Measurements from ENCODE around the gene CERCAM. TPM values are rescaled to one million over a fixed set of nuclear protein-coding genes. Genes with fewer than 3 reads are reported as not detected.
"Not testable (repeated sequence)": the region's sequence is repeated elsewhere in the genome, so short reads cannot be mapped to it uniquely, and the experiment has no call there.

Gene CERCAM
- total RNA-seq, 1 donor from 2014 or later = not detected

DNA sequence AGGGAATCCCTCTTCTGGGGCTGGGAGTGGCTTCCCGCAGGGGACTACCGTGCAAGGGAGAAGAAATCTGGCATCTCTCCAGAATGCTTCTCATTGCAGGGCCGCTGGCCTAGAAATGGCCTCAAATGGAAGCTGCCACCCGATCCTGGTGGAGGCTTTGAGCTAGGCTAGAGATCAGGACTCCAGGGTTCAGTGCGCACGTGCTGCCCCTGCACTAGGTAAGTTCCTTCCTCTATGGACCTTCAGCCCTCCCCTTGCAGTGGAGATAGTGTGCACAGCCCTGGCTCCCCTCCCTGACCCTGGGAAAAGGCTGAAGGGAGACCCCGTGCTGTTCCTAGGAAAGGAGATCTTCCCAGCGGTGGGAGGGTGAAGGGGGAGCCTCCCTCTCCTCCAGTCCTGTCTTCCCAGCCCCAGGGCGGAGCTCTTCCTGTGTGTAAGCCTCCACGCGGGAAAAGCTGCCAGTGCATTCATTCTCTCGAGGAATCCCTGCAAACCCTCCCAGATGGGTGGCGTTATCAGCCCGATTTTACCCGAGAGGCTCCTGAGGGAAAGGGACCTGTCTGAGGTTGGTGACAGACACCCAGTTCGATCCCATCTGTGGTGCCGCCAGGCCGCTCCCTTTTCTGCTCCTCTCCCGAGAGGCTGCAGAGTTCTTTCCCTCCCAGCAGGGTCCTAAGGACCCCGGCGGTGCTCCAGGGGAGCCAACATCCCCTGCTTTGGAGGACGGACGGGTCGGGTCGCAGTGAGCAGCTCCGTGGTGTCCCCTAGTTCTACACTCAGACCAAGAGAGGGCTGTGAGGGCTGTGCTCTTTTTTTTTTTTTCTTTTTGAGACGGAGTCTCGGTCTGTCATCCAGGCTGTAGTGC lies 1.4 kb upstream of the CERCAM start:
- Histone ChIP-seq H3K4me2 (no peak overlapping the region), H4K20me1 (ENCODE audit: low read depth) (peaks cover 15% of the 10 kb centered on the region), H3K4me1 (no peaks in the 10 kb centered on the region), H3K79me2 (ENCODE audit: low read depth) (no peaks in the 10 kb centered on the region), H3K36me3 (no peaks in the 10 kb centered on the region), H3F3A (ENCODE audit: low read depth) (peaks cover 6% of the 10 kb centered on the region), H3K4me3 (no peak overlapping the region), H3K9ac (no peak overlapping the region), H3K27me3 (peaks cover 100% of the 10 kb centered on the region), H2AFZ (replicated peaks) (no peak overlapping the region), H3K9me3 (ENCODE audit: low read depth) (no peaks in the 10 kb centered on the region), H3K27ac (no peak overlapping the region)
- Mint-ChIP-seq H3K36me3 (no peaks in the 10 kb centered on the region), H3K27ac (no peak overlapping the region), H3K9me3 (no peaks in the 10 kb centered on the region), H3K27me3 (ENCODE audit: insufficient read depth, low read depth) (peaks cover 31% of the 10 kb centered on the region), H3K4me3 (peak overlapping the region; percentile 87), H3K4me1 (peaks cover 32% of the 10 kb centered on the region)
- peak; percentile 22 for DNase-seq (ENCODE audit: low spot score)
- no peak for TF ChIP-seq EZH2 (IDR thresholded peaks at IDR 0.05)
- no peak for TF ChIP-seq EZH2phosphoT487 (IDR thresholded peaks at IDR 0.05)
- TF ChIP-seq, protein P1, sequence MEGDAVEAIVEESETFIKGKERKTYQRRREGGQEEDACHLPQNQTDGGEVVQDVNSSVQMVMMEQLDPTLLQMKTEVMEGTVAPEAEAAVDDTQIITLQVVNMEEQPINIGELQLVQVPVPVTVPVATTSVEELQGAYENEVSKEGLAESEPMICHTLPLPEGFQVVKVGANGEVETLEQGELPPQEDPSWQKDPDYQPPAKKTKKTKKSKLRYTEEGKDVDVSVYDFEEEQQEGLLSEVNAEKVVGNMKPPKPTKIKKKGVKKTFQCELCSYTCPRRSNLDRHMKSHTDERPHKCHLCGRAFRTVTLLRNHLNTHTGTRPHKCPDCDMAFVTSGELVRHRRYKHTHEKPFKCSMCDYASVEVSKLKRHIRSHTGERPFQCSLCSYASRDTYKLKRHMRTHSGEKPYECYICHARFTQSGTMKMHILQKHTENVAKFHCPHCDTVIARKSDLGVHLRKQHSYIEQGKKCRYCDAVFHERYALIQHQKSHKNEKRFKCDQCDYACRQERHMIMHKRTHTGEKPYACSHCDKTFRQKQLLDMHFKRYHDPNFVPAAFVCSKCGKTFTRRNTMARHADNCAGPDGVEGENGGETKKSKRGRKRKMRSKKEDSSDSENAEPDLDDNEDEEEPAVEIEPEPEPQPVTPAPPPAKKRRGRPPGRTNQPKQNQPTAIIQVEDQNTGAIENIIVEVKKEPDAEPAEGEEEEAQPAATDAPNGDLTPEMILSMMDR (IDR thresholded peaks at IDR 0.05) = no peak

DNA sequence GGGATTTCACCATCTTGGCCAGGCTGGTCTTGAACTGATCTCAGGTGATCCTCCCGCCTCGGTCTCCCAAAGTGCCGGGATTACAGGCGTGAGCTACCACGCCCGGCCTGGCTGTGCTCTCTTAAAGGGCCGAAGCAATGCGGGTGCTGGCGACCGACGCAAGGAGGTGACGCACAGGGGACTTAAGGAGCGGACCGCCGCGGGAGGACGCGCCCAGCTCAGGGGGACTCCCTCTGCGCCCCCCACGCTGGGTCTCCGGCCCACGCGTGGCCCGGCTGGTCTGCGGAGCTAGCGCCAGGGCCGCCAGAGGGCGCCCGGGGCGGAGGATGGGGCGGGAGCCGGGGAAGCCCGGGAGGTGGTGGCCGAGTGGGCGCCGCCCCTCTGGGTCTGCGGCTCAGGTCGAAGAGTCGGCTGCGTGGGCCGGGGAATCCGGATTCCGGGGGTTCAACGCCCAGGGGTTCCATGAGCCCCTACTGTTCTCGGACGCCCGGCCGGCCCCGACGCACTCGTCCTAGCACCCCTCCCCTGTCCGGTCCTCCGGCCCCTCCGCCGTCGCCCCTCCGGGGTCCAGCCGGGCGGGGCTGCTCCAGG lies 502 bp upstream of the CERCAM start:
- Histone ChIP-seq H3K4me2 (peak overlapping the region; percentile 97), H4K20me1 (ENCODE audit: low read depth) (peaks cover 15% of the 10 kb centered on the region), H3K9ac (no peak overlapping the region), H3K36me3 (no peaks in the 10 kb centered on the region), H3K4me1 (no peaks in the 10 kb centered on the region), H2AFZ (replicated peaks) (peak overlapping the region; percentile 100), H3K27ac (no peak overlapping the region), H3K9me3 (ENCODE audit: low read depth) (no peaks in the 10 kb centered on the region), H3F3A (ENCODE audit: low read depth) (peaks cover 6% of the 10 kb centered on the region), H3K27me3 (peaks cover 95% of the 10 kb centered on the region), H3K79me2 (ENCODE audit: low read depth) (no peaks in the 10 kb centered on the region), H3K4me3 (peak overlapping the region; percentile 93)
- H3K36me3 Mint-ChIP-seq = no peaks in the 10 kb centered on the region
- H3K4me3 Mint-ChIP-seq = peak overlapping the region; percentile 87
- H3K4me1 Mint-ChIP-seq = peaks cover 27% of the 10 kb centered on the region
- H3K27ac Mint-ChIP-seq = no peak overlapping the region
- no peaks in the 10 kb centered on the region for H3K9me3 Mint-ChIP-seq
- TF ChIP-seq, protein P1 (IDR thresholded peaks at IDR 0.05) = peak; percentile 83
- TF ChIP-seq EZH2phosphoT487 (IDR thresholded peaks at IDR 0.05) (peak; percentile 74), EZH2 (IDR thresholded peaks at IDR 0.05) (peak; percentile 85)
- DNase-seq (ENCODE audit: low spot score) = peak; percentile 80
- H3K27me3 Mint-ChIP-seq (ENCODE audit: insufficient read depth, low read depth) = peaks cover 25% of the 10 kb centered on the region

DNA sequence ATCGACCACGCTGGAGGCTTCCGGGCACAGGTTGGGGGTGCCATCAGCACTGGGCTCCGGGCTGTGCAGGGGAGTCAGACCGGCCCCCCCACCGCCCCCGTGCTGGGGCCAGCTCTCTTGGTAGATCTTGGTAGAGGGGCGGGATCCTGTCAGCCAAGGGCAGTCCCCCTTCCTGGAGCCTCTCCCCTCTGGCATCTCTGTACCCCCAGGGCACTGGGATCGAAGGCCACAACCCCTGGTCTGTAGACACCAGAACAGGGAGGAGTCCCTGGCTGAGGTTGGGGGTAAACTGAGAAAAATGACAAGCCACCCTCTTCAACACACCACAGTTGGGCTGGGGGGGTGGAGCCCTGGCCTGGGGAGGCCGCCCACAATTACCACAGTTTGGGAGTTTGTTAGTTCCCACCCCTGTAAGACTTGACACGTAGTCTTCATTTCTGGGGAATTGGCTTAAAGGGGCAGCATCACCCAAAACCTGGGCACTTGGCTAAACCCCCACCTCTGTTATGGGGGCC lies 882 bp downstream of the CERCAM start:
- Histone ChIP-seq H3K4me1 (no peaks in the 10 kb centered on the region), H3K9ac (no peak overlapping the region), H3K9me3 (ENCODE audit: low read depth) (no peaks in the 10 kb centered on the region), H3K27ac (no peak overlapping the region), H3K36me3 (no peaks in the 10 kb centered on the region), H2AFZ (replicated peaks) (no peak overlapping the region), H3K4me2 (peak overlapping the region; percentile 97), H3K27me3 (peaks cover 81% of the 10 kb centered on the region), H3F3A (ENCODE audit: low read depth) (peaks cover 6% of the 10 kb centered on the region), H4K20me1 (ENCODE audit: low read depth) (peaks cover 15% of the 10 kb centered on the region), H3K79me2 (ENCODE audit: low read depth) (no peaks in the 10 kb centered on the region), H3K4me3 (peak overlapping the region; percentile 93)
- TF ChIP-seq EZH2 (IDR thresholded peaks at IDR 0.05) (no peak), EZH2phosphoT487 (IDR thresholded peaks at IDR 0.05) (no peak)
- TF ChIP-seq, protein P1 (IDR thresholded peaks at IDR 0.05) = no peak
- Mint-ChIP-seq H3K4me1 (peaks cover 15% of the 10 kb centered on the region), H3K27me3 (ENCODE audit: insufficient read depth, low read depth) (peaks cover 19% of the 10 kb centered on the region), H3K9me3 (no peaks in the 10 kb centered on the region), H3K27ac (no peak overlapping the region), H3K36me3 (no peaks in the 10 kb centered on the region), H3K4me3 (peak overlapping the region; percentile 87)
- DNase-seq (ENCODE audit: low spot score) = no peak

DNA sequence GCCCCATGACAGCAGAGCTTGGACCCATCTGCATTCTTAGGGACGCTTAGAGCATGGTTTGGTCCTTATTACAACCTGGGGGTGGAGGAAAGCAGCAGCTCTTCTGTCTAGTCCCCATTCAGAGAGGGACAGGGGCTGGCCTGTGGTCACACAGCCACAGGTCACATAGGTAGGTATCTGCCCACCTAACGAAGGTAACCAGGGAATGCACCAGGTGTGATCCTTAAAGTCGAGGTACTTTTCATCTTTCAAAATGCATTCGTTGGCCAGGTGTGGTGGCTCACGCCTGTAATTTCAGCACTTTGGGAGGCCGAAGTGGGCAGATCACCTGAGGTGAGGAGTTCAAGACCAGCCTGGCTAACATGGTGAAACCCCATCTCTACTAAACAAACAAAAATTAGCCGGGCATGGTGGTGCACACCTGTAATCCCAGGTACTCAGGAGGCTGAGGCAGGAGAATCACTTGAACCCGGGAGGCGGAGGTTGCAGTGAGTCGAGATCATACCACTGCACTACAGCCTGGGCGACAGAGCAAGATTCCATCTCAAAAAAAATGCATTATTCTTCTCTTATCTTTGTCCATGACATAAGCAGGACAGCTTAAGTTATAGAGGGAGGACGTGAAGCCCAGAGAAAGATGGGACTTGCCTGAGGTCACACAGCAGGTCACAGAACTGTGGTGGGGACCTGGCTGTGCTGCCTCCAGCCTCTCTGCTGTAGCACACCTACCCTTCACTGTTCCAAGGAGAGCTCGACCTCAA lies 1.5 kb downstream of the CERCAM start:
- H3K36me3 ChIP-seq; H2AFZ ChIP-seq (replicated peaks); H3K36me3 Mint-ChIP-seq; H3K4me2 ChIP-seq; H3K9me3 ChIP-seq (ENCODE audit: low read depth); H3K9ac ChIP-seq; H3K27ac Mint-ChIP-seq; H3F3A ChIP-seq (ENCODE audit: low read depth); H3K79me2 ChIP-seq (ENCODE audit: low read depth); H3K9me3 Mint-ChIP-seq; H3K27ac ChIP-seq; H3K4me3 ChIP-seq; H3K4me1 ChIP-seq; DNase-seq (ENCODE audit: low spot score): not testable (repeated sequence)
- peaks cover 15% of the 10 kb centered on the region for H4K20me1 ChIP-seq (ENCODE audit: low read depth)
- Mint-ChIP-seq H3K4me3 (peak overlapping the region; percentile 70), H3K4me1 (peaks cover 13% of the 10 kb centered on the region), H3K27me3 (ENCODE audit: insufficient read depth, low read depth) (peaks cover 18% of the 10 kb centered on the region)
- H3K27me3 ChIP-seq = peaks cover 74% of the 10 kb centered on the region
